ENCODE data around the gene DZIP3. TPM values are rescaled to one million over a fixed set of nuclear protein-coding genes. Genes with fewer than 3 reads are reported as not detected.

DZIP3 gene
- total and polyA plus RNA-seq, 2 of the 13 experiments (the other 11 are each of a cell fraction or from before 2014, with no cell fraction given) = 11.3 to 17.3 TPM

DNA sequence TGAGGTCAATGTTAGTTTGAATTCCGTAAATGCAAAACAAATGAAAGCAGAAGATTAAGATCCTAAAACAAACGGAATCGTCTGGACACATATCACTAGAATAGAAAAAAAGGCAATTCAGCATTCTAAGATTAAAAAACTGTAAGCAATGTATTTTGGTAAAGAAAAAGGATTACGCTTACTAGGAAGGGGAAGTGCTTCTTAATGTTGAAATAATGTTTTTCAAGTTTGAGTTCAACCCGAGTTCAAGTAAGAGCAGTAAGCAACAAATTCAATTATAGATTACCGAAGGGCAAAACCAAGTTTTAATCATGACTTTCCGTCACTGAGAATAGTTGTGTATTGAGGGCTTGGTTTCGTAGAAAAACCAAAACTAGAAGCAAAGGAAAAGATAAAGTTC is 921 bp upstream of the DZIP3 start:
- no peaks in the 10 kb centered on the region for H4K20me1 ChIP-seq (ENCODE audit: insufficient read depth, low read length)
- in situ Hi-C loops (cut with HindIII; ENCODE audit: extremely low pct_ligation_motif_present, low pct_unique_long_range_greater_than_20kb) (no loop called here), intact Hi-C loops (cut with micrococcal nuclease; ENCODE audit: unreplicated experiment) (no loop called here)
- H3K4me1 ChIP-seq (ENCODE audit: insufficient read depth, low read length) = peaks cover 33% of the 10 kb centered on the region
- BruUV-seq (replicated peaks) = no TSS peak
- TF ChIP-seq TMF1 (CRISPR knock-in tag; IDR thresholded peaks at IDR 0.05; ENCODE audit: low read depth) (no peak), ASH2L (IDR thresholded peaks at IDR 0.05; ENCODE audit: insufficient read length, low read depth, low read length) (no peak), ZNF251 (CRISPR knock-in tag; IDR thresholded peaks at IDR 0.05) (no peak)
- under 1% methylated on average over 8 of the region's 8 CpGs for WGBS (ENCODE audit: low lambda C conversion rate)
- no peaks in the 10 kb centered on the region for H3K9me3 ChIP-seq (ENCODE audit: low read length)
- H3K4me2 ChIP-seq (ENCODE audit: low read depth, low read length) = peak overlapping the region; percentile 64
- peak overlapping the region; percentile 50 for H2AFZ ChIP-seq (ENCODE audit: low read length)
- ATAC-seq = no peak
- H3K79me2 ChIP-seq (ENCODE audit: insufficient read depth, low read length) = peaks cover 58% of the 10 kb centered on the region
- H3K27ac ChIP-seq (ENCODE audit: extremely low read length, insufficient read depth, low read length) = peak overlapping the region; percentile 96
- H3K9ac ChIP-seq (ENCODE audit: insufficient read depth, low read depth, low read length) = peak overlapping the region; percentile 95
- peaks cover 0 to 15% of the 10 kb centered on the region in 2 experiments; a peak in 1 of 5 replicates for H3K36me3 ChIP-seq (replicated peaks in 1 of 2; ENCODE audit: control insufficient read depth in 1 of 2, insufficient read depth in 2 of 2, low read length in 2 of 2)
- peak overlapping the region; percentile 79 to 91 (median 91) for H3K4me3 ChIP-seq (replicated peaks in 1 of 3; ENCODE audit: insufficient read depth in 1 of 3, low read depth in 2 of 3, low read length in 3 of 3)
- no peak for FAIRE-seq
- no peaks in the 10 kb centered on the region; a peak in 2 of 5 replicates for H3K27me3 ChIP-seq (ENCODE audit: control insufficient read depth in 1 of 2, insufficient read depth in 2 of 2, low read length in 2 of 2)
- DNase-seq (ENCODE audit: low spot score) = no peak
- POLR2A ChIA-PET = interaction anchor here (1.0 to 2.2 kb wide), 2 partner anchors 11 to 51 kb away, joined by 3 to 19 read pairs; no protein-coding TSS in a partner anchor
- CTCF ChIA-PET (ENCODE audit: low intra/inter-chr PET ratio, low total read pairs) = no interaction called here

DNA sequence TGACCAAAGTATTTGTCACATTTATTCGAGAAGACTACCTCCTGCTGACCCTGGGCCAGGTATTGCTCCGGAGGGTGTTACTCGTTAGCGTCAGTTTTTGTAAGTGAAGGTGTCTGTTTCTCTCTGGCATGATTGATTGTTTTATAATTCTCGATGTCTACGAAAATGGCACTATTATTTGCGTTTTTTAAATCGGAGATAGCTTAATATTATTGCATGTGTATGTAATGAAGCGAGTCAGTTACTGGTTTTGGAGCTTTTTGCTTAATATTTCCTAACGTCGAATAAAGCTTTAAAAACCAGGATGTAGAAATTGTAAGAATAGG is 439 bp downstream of the DZIP3 start:
- intact Hi-C loops (cut with micrococcal nuclease; ENCODE audit: unreplicated experiment) = no loop called here
- ChIA-PET CTCF (ENCODE audit: low intra/inter-chr PET ratio, low total read pairs) (no interaction called here), POLR2A (interaction anchor here (0.9 to 2.2 kb wide), 6 partner anchors 9 to 47 kb away, joined by 3 to 19 read pairs (median 4); no protein-coding TSS in a partner anchor)
- no peak for ATAC-seq
- Histone ChIP-seq H3K9me3 (ENCODE audit: low read length) (no peaks in the 10 kb centered on the region), H3K9ac (ENCODE audit: insufficient read depth, low read depth, low read length) (peak overlapping the region; percentile 95), H3K27me3 (ENCODE audit: control insufficient read depth in 1 of 2, insufficient read depth in 2 of 2, low read length in 2 of 2) (no peaks in the 10 kb centered on the region; a peak in 2 of 5 replicates), H3K36me3 (replicated peaks in 1 of 2; ENCODE audit: control insufficient read depth in 1 of 2, insufficient read depth in 2 of 2, low read length in 2 of 2) (peaks cover 0 to 3% of the 10 kb centered on the region in 2 experiments; a peak in 1 of 5 replicates), H3K4me3 (replicated peaks in 1 of 3; ENCODE audit: insufficient read depth in 1 of 3, low read depth in 2 of 3, low read length in 3 of 3) (peak overlapping the region; percentile 79 to 91 (median 91)), H3K4me1 (ENCODE audit: insufficient read depth, low read length) (peaks cover 33% of the 10 kb centered on the region), H3K4me2 (ENCODE audit: low read depth, low read length) (peak overlapping the region; percentile 84), H2AFZ (ENCODE audit: low read length) (peak overlapping the region; percentile 62), H4K20me1 (ENCODE audit: insufficient read depth, low read length) (no peaks in the 10 kb centered on the region), H3K27ac (ENCODE audit: extremely low read length, insufficient read depth, low read length) (peak overlapping the region; percentile 96), H3K79me2 (ENCODE audit: insufficient read depth, low read length) (peaks cover 51% of the 10 kb centered on the region)
- in situ Hi-C loops (cut with HindIII; ENCODE audit: extremely low pct_ligation_motif_present, low pct_unique_long_range_greater_than_20kb) = no loop called here
- FAIRE-seq = no peak
- WGBS (ENCODE audit: low lambda C conversion rate) = under 1% methylated on average over 11 of the region's 11 CpGs
- DNase-seq (ENCODE audit: low spot score) = no peak
- BruUV-seq (replicated peaks) = TSS peak; percentile 90
- no peak for TF ChIP-seq CEBPB (IDR thresholded peaks at IDR 0.05; ENCODE audit: borderline replicate concordance, low read depth, low read length)
- TF ChIP-seq, protein P1, sequence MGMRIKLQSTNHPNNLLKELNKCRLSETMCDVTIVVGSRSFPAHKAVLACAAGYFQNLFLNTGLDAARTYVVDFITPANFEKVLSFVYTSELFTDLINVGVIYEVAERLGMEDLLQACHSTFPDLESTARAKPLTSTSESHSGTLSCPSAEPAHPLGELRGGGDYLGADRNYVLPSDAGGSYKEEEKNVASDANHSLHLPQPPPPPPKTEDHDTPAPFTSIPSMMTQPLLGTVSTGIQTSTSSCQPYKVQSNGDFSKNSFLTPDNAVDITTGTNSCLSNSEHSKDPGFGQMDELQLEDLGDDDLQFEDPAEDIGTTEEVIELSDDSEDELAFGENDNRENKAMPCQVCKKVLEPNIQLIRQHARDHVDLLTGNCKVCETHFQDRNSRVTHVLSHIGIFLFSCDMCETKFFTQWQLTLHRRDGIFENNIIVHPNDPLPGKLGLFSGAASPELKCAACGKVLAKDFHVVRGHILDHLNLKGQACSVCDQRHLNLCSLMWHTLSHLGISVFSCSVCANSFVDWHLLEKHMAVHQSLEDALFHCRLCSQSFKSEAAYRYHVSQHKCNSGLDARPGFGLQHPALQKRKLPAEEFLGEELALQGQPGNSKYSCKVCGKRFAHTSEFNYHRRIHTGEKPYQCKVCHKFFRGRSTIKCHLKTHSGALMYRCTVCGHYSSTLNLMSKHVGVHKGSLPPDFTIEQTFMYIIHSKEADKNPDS (CRISPR knock-in tag; IDR thresholded peaks at IDR 0.05) = no peak
- no peak for TF ChIP-seq ZNF432 (CRISPR knock-in tag; IDR thresholded peaks at IDR 0.05; ENCODE audit: borderline replicate concordance)
- 0 out of 2 replicates have a peak, but pooled peaks have one; percentile 1 for TF ChIP-seq ZHX1 (CRISPR knock-in tag; IDR thresholded peaks at IDR 0.05; ENCODE audit: low read depth)
- TF ChIP-seq RFX3 (CRISPR knock-in tag; IDR thresholded peaks at IDR 0.05) = no peak
- no peak for TF ChIP-seq TCF12 (IDR thresholded peaks at IDR 0.05)
- no peak for TF ChIP-seq TCF12 (CRISPR knock-in tag; IDR thresholded peaks at IDR 0.05)
- no peak for TF ChIP-seq NR2C2 (CRISPR knock-in tag; IDR thresholded peaks at IDR 0.05; ENCODE audit: borderline replicate concordance)
- peak; percentile 71; the same call in 1 of the 2 replicates for TF ChIP-seq KDM5A (IDR thresholded peaks at IDR 0.05; ENCODE audit: borderline replicate concordance, low read length)
- TF ChIP-seq ZNF296 (CRISPR knock-in tag; conservative IDR thresholded peaks at IDR 0.05) = no peak
